GM23338 (cell line): ENCODE measurements around the gene ISG20. TPM values are rescaled to one million over a fixed set of nuclear protein-coding genes. Genes with fewer than 3 reads are reported as not detected.
A peak's percentile ranks its signal among the peaks of the same experiment; 100 is the strongest.

Experiments
- ATAC-seq: fragments of 200-7000 bp; cut with Tn5 transposase; 3 replicates; pipeline ENCODE4 v1.9.1; 2020
- DNase-seq: peaks from one replicate; pipeline ENCODE4 v3.0.0-alpha.2; 2015; ENCODE audit warnings: low spot score
- H2AFZ ChIP-seq: fragments of 200-600 bp; sonication (generic); 2 replicates; pipeline ENCODE4 v1.8.0; 2016; ENCODE audit warnings: antibody characterized with exemption, mild to moderate bottlenecking, moderate library complexity
- H3F3A ChIP-seq: fragments of 200-600 bp; sonication (generic); replicated peaks from 2 replicates; pipeline ENCODE4 v1.8.0; 2017; ENCODE audit warnings: antibody characterized with exemption, mixed run types, low read depth
- H3K27ac ChIP-seq: fragments of 200-600 bp; sonication (generic); 2 replicates; pipeline ENCODE4 v1.6.1; 2016; ENCODE audit warnings: low read depth
- H3K27me3 ChIP-seq: fragments of 200-600 bp; sonication (generic); 2 replicates; pipeline ENCODE4 v1.8.0; 2016; ENCODE audit warnings: mild to moderate bottlenecking, mixed run types, moderate library complexity; ENCODE audit not compliant: insufficient read depth
- H3K36me3 ChIP-seq: fragments of 200-600 bp; sonication (generic); 2 replicates; pipeline ENCODE4 v1.8.0; 2016; ENCODE audit warnings: mild to moderate bottlenecking; ENCODE audit not compliant: insufficient read depth
- H3K4me1 ChIP-seq: fragments of 200-600 bp; sonication (generic); 2 replicates; pipeline ENCODE4 v1.8.0; 2016; ENCODE audit warnings: mild to moderate bottlenecking, moderate library complexity; ENCODE audit not compliant: insufficient read depth
- H3K4me2 ChIP-seq: fragments of 200-600 bp; sonication (generic); 2 replicates; pipeline ENCODE4 v1.7.1; 2017; ENCODE audit warnings: mixed run types
- H3K4me3 ChIP-seq: fragments of 200-600 bp; sonication (generic); 2 replicates; pipeline ENCODE4 v1.6.1; 2016; ENCODE audit warnings: mixed run types
- H3K79me2 ChIP-seq: fragments of 200-600 bp; sonication (generic); replicated peaks from 2 replicates; pipeline ENCODE4 v1.8.0; 2017; ENCODE audit warnings: mild to moderate bottlenecking; ENCODE audit not compliant: insufficient read depth
- H3K9me2 ChIP-seq: fragments of 200-600 bp; sonication (generic); 2 replicates; pipeline ENCODE4 v1.8.0; 2017; ENCODE audit not compliant: insufficient read depth
- H4K20me1 ChIP-seq: fragments of 200-600 bp; sonication (generic); replicated peaks from 2 replicates; pipeline ENCODE4 v1.8.0; 2017; ENCODE audit warnings: mild to moderate bottlenecking; ENCODE audit not compliant: insufficient read depth
- H3K27ac Mint-ChIP-seq: 2 replicates; pipeline ENCODE4 v1.8.0; 2020; ENCODE audit warnings: inconsistent platforms, mild to moderate bottlenecking, moderate library complexity, mixed read lengths
- H3K27me3 Mint-ChIP-seq: 3 replicates; pipeline ENCODE4 v1.8.0; 2022; ENCODE audit warnings: low read depth, mild to moderate bottlenecking, moderate library complexity, mixed read lengths, inconsistent platforms; ENCODE audit not compliant: insufficient read depth, poor library complexity
- H3K36me3 Mint-ChIP-seq: 3 replicates; pipeline ENCODE4 v1.8.0; 2021; ENCODE audit warnings: low read depth, mild to moderate bottlenecking, inconsistent platforms, moderate library complexity, mixed read lengths
- H3K4me1 Mint-ChIP-seq: 3 replicates; pipeline ENCODE4 v1.8.0; 2020; ENCODE audit warnings: mild to moderate bottlenecking, inconsistent platforms, mixed read lengths
- H3K4me3 Mint-ChIP-seq: 3 replicates; pipeline ENCODE4 v1.8.0; 2021; ENCODE audit warnings: moderate library complexity, mild to moderate bottlenecking, inconsistent platforms, mixed read lengths
- H3K9me3 Mint-ChIP-seq: 3 replicates; pipeline ENCODE4 v1.8.0; 2020; ENCODE audit warnings: moderate library complexity, mild to moderate bottlenecking, inconsistent platforms, mixed read lengths
- CREB1 ChIP-seq: fragments of 250-450 bp; sonication (Bioruptor Pico); IDR thresholded peaks from 2 replicates; pipeline ENCODE4 v1.5.0; 2020; ENCODE audit warnings: low read depth, mild to moderate bottlenecking, moderate library complexity
- EZH2 ChIP-seq: fragments of 200-600 bp; sonication (generic); IDR thresholded peaks from one replicate; pipeline ENCODE4 v1.8.0; 2017; ENCODE audit warnings: antibody characterized with exemption, mild to moderate bottlenecking, low read depth; ENCODE audit not compliant: unreplicated experiment
- JUNB ChIP-seq: IDR thresholded peaks from one replicate; pipeline ENCODE4 v1.6.1; 2016; ENCODE audit warnings: antibody characterized with exemption; ENCODE audit not compliant: unreplicated experiment
- NANOG ChIP-seq: IDR thresholded peaks from 2 replicates; pipeline ENCODE4 v1.6.1; 2016; ENCODE audit warnings: antibody characterized with exemption, borderline replicate concordance
- POLR2AphosphoS5 ChIP-seq: IDR thresholded peaks from 2 replicates; pipeline ENCODE4 v1.6.1; 2016; ENCODE audit warnings: antibody characterized with exemption, low read depth
- ZNF114 ChIP-seq: fragments of 250-450 bp; sonication (Bioruptor Pico); IDR thresholded peaks from 2 replicates; pipeline ENCODE4 v1.5.0; 2020; ENCODE audit warnings: mild to moderate bottlenecking, moderate library complexity
- ZNF331 ChIP-seq: fragments of 250-450 bp; sonication (Bioruptor Pico); IDR thresholded peaks from 2 replicates; pipeline ENCODE4 v1.5.0; 2020; ENCODE audit warnings: low read depth, mild to moderate bottlenecking, moderate library complexity
- polyA plus RNA-seq: library from polyadenylated mRNA; unstranded; fragments of >200 nt; fragmentation: Nextera tagmentation; extraction: Ambion mirVana; gene quantifications from 2 replicates; pipeline ENCODE4 v1.2.1, GENCODE V29; 2016
- total RNA-seq: library from RNA; depleted of rRNA; stranded (reverse); fragments of >200 nt; shearing (Covaris generic); gene quantifications from 2 replicates; pipeline ENCODE4 v1.2.3, GENCODE V29; 2014
- TF ChIP-seq, protein P1 (sequence below): IDR thresholded peaks from one replicate; pipeline ENCODE4 v1.6.1; 2018; ENCODE audit warnings: antibody characterized with exemption; ENCODE audit not compliant: unreplicated experiment
- TF ChIP-seq, protein P2 (sequence below): IDR thresholded peaks from 2 replicates; pipeline ENCODE4 v1.6.1; 2016; ENCODE audit warnings: antibody characterized with exemption

The ISG20 gene
- total and polyA plus RNA-seq, 2 experiments from 2014 or later: 3.2 to 3.7 TPM

DNA sequence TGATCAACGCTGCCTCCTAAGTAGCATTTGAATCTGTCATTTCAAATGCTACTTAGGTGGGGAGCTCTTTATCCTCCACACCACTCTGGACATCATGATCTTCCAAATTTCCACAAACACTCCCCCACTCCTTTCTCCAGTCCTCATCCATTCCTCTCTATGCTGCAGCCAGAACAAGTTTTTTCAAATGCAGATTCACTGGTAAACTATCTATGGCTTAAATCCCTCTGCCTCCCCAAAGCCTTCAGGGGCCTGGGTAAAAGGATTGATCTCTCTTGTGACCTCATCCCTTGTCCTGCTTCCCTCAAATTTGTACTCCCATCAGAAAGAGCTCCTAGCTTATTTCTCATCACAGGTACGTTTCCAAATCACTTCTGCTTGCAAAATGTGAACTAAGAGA, 19.0 kb upstream of the ISG20 start:
- Histone ChIP-seq H3K4me3 (peak overlapping the region; percentile 15; the same call in 1 of the 2 replicates), H3K36me3 (peaks cover 15% of the 10 kb centered on the region; the same call in 1 of the 2 replicates)

DNA sequence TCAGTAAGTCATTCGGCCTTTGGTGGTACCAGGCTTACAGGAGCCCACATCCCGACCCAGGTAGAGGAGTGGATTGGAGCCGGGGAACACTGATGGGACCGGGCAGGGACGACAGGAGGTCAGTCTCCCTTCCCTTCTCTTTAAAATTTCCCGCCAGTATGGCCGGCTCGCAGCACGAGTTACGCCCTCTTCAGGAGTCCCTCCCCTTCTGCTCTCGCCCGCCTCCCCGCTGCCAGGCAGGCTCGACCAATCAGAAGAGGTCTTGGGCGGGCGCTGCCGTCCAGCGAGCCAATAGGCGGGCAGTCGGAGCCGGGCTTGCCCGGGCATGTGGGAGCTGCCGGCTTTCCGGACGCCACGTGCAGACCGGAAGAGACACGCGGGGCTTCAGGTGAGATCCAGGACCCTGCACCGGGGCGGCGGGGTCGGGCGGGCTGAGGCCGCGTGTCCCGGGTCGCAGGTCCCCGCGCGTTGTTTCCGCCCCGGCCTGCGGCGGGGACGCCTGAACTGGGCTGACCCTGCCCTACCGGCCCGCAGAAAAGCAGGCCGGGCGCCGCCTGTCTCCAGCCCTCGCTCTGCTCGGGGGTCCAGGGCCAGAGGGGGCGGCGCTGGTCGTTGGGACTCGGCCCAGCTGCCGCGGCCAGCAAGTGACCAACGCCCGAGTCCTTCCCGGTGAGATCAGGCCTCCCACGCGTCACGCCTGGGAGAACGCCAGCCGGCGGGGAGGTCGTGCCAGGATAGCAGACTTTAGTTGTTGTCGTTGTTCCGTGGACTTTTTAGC, 17.6 kb upstream of the ISG20 start, which contains the start of gene AEN:
Gene AEN, plus strand, starts transcription at position 346 of the 778 bp plus-strand sequence. CDS start 4,870 bp downstream, outside the sequence.
- Histone ChIP-seq H3K36me3 (peaks cover 22% of the 10 kb centered on the region; the same call in 1 of the 2 replicates), H3K4me2 (peak within 1 kb of the TSS; percentile 96), H3F3A (0 out of 2 replicates have a peak, but pooled peaks cover 8% of the 10 kb centered on the region), H4K20me1 (peaks cover 41% of the 10 kb centered on the region), H2AFZ (no peak within 1 kb of the TSS), H3K9me2 (no peaks in the 10 kb centered on the region), H3K4me3 (peak within 1 kb of the TSS; percentile 100), H3K27me3 (no peaks in the 10 kb centered on the region), H3K79me2 (peaks cover 49% of the 10 kb centered on the region), H3K4me1 (peaks cover 46% of the 10 kb centered on the region), H3K27ac (peak within 1 kb of the TSS; percentile 93)
- ATAC-seq: peak; percentile 89
- H3K9me3 Mint-ChIP-seq: no peaks in the 10 kb centered on the region; the same call in 2 of the 3 replicates
- peak within 1 kb of the TSS; percentile 95 for H3K27ac Mint-ChIP-seq
- H3K36me3 Mint-ChIP-seq: peaks cover 46% of the 10 kb centered on the region
- peaks cover 61% of the 10 kb centered on the region for H3K4me1 Mint-ChIP-seq
- DNase-seq: peak; percentile 97
- no peak for TF ChIP-seq NANOG
- 0 out of 2 replicates have a peak, but pooled peaks have one; percentile 19 for TF ChIP-seq CREB1
- TF ChIP-seq POLR2AphosphoS5: peak; percentile 83
- TF ChIP-seq JUNB: no peak
- TF ChIP-seq ZNF114 (CRISPR knock-in tag): no peak
- TF ChIP-seq, protein P1, sequence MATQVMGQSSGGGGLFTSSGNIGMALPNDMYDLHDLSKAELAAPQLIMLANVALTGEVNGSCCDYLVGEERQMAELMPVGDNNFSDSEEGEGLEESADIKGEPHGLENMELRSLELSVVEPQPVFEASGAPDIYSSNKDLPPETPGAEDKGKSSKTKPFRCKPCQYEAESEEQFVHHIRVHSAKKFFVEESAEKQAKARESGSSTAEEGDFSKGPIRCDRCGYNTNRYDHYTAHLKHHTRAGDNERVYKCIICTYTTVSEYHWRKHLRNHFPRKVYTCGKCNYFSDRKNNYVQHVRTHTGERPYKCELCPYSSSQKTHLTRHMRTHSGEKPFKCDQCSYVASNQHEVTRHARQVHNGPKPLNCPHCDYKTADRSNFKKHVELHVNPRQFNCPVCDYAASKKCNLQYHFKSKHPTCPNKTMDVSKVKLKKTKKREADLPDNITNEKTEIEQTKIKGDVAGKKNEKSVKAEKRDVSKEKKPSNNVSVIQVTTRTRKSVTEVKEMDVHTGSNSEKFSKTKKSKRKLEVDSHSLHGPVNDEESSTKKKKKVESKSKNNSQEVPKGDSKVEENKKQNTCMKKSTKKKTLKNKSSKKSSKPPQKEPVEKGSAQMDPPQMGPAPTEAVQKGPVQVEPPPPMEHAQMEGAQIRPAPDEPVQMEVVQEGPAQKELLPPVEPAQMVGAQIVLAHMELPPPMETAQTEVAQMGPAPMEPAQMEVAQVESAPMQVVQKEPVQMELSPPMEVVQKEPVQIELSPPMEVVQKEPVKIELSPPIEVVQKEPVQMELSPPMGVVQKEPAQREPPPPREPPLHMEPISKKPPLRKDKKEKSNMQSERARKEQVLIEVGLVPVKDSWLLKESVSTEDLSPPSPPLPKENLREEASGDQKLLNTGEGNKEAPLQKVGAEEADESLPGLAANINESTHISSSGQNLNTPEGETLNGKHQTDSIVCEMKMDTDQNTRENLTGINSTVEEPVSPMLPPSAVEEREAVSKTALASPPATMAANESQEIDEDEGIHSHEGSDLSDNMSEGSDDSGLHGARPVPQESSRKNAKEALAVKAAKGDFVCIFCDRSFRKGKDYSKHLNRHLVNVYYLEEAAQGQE: peak; percentile 36
- TF ChIP-seq ZNF331: no peak
- H3K27me3 Mint-ChIP-seq: peaks cover 7% of the 10 kb centered on the region
- peak within 1 kb of the TSS; percentile 89 for H3K4me3 Mint-ChIP-seq

More for the DNA sequence above, 19.0 kb upstream of the ISG20 start:
- peak overlapping the region; percentile 76 for H3K4me2 ChIP-seq
- H3K27ac ChIP-seq: peak overlapping the region; percentile 93; the same call in 1 of the 2 replicates
- ATAC-seq (no peak), DNase-seq (peak; percentile 44)
- peaks cover 30% of the 10 kb centered on the region for H4K20me1 ChIP-seq
- no peaks in the 10 kb centered on the region for H3K9me2 ChIP-seq
- H3K27me3 ChIP-seq: no peaks in the 10 kb centered on the region
- peaks cover 32% of the 10 kb centered on the region for H3K36me3 Mint-ChIP-seq
- peaks cover 50% of the 10 kb centered on the region for H3K4me1 ChIP-seq
- H3K4me1 Mint-ChIP-seq: peaks cover 66% of the 10 kb centered on the region
- H3K27me3 Mint-ChIP-seq: peaks cover 12% of the 10 kb centered on the region
- H3F3A ChIP-seq: 0 out of 2 replicates have a peak, but pooled peaks cover 6% of the 10 kb centered on the region
- H3K4me3 Mint-ChIP-seq: peak overlapping the region; percentile 1; the same call in 2 of the 3 replicates
- H3K9me3 Mint-ChIP-seq: no peaks in the 10 kb centered on the region; the same call in 2 of the 3 replicates
- peaks cover 37% of the 10 kb centered on the region for H3K79me2 ChIP-seq
- no peak for TF ChIP-seq CREB1
- TF ChIP-seq, protein P1: no peak
- TF ChIP-seq, protein P2, sequence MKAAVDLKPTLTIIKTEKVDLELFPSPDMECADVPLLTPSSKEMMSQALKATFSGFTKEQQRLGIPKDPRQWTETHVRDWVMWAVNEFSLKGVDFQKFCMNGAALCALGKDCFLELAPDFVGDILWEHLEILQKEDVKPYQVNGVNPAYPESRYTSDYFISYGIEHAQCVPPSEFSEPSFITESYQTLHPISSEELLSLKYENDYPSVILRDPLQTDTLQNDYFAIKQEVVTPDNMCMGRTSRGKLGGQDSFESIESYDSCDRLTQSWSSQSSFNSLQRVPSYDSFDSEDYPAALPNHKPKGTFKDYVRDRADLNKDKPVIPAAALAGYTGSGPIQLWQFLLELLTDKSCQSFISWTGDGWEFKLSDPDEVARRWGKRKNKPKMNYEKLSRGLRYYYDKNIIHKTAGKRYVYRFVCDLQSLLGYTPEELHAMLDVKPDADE: no peak
- TF ChIP-seq NANOG: no peak
- TF ChIP-seq ZNF331: no peak
- no peak for TF ChIP-seq EZH2
- H3K27ac Mint-ChIP-seq: peak overlapping the region; percentile 1; the same call in 1 of the 2 replicates
- peak overlapping the region; percentile 7; the same call in 1 of the 2 replicates for H2AFZ ChIP-seq
